Testis (tissue), 3 donors: ENCODE measurements around the gene DPF1. TPM values are rescaled to one million over a fixed set of nuclear protein-coding genes. Genes with fewer than 3 reads are reported as not detected.

Experiments used
- DNase-seq: peaks from one replicate; pipeline ENCODE4 v3.0.0-alpha.2; 2019
- H3K27ac ChIP-seq, 2 donors: fragments of 200-600 bp; sonication (generic); one replicate each; pipeline ENCODE4 v1.5.1; 2019
- H3K27me3 ChIP-seq: fragments of 200-600 bp; sonication (generic); one replicate; pipeline ENCODE4 v1.5.1; 2019
- H3K36me3 ChIP-seq: fragments of 200-600 bp; sonication (generic); one replicate; pipeline ENCODE4 v1.5.1; 2017; ENCODE audit warnings: low read depth; ENCODE audit errors: missing control alignments
- H3K4me1 ChIP-seq: fragments of 200-600 bp; sonication (generic); one replicate; pipeline ENCODE4 v1.5.1; 2019
- H3K4me3 ChIP-seq, 2 donors: fragments of 200-600 bp; sonication (generic); one replicate each; pipeline ENCODE4 v1.5.1; 2017 to 2019
- H3K9me3 ChIP-seq: fragments of 200-600 bp; sonication (generic); one replicate; pipeline ENCODE4 v1.5.1; 2017
- CTCF ChIP-seq, 3 experiments: fragments of 450-650 bp in 2 of 3; fragments of 200-600 bp in 1 of 3; sonication (generic) in 1 of 3; IDR thresholded peaks; one replicate each; pipeline ENCODE4 v1.5.1; 2016 to 2019; ENCODE audit warnings: antibody characterized with exemption in 3 of 3, mild to moderate bottlenecking in 2 of 3, moderate library complexity in 1 of 3
- POLR2A ChIP-seq: fragments of 450-650 bp; IDR thresholded peaks from one replicate; pipeline ENCODE4 v1.6.1; 2017; ENCODE audit warnings: antibody characterized with exemption, mild to moderate bottlenecking, moderate library complexity
- WGBS, 2 donors: methylation state at CpG; one replicate each; pipeline ENCODE4 v1.1.5; 2018; 5-methylcytosine and 5-hydroxymethylcytosine counted together
- intact Hi-C: fragments of 100-400 bp; cut with DNase I; formaldehyde crosslinking; loops from one replicate; pipeline ENCODE4 v1.15.1; 2023; ENCODE audit warnings: low total_unique reads
- polyA plus RNA-seq: library from polyadenylated mRNA; stranded (reverse); fragments of 350-450 nt; fragmentation: Illumina TruSeq; extraction: RNeasy Lipid Tissue Mini Kit (QIAGEN cat#74804); gene quantifications from one replicate; pipeline ENCODE4 v1.2.3, GENCODE V29; 2014; ENCODE audit warnings: low read depth, low replicate concordance; ENCODE audit not compliant: insufficient read depth
- small RNA-seq, 2 donors: library from RNA; depleted of rRNA; stranded (forward); fragments of <200 nt; gene quantifications; one replicate each; pipeline ENCODE3, GENCODE V24; 2016
- total RNA-seq, 2 donors: library from RNA; depleted of rRNA; stranded (reverse); fragments of >200 nt; gene quantifications; one replicate each; pipeline ENCODE4 v1.2.3, GENCODE V29; 2016

The DPF1 gene
- total and polyA plus RNA-seq, 3 donors from 2014 or later = 3.6 to 6.4 (median 4.7) TPM

- Histone ChIP-seq H3K4me3 (no peak overlapping the region), H3K4me1 (no peaks in the 10 kb centered on the region), H3K9me3 (no peaks in the 10 kb centered on the region), H3K27ac (no peak overlapping the region), H3K27me3 (no peaks in the 10 kb centered on the region), H3K36me3 (no peaks in the 10 kb centered on the region)
- DNase-seq = no peak
- TF ChIP-seq CTCF (IDR thresholded peaks at IDR 0.05) = no peak
- TF ChIP-seq POLR2A = no peak
- intact Hi-C loops = no loop called here
- 85 to 92% methylated on average over 23 of the region's 23 CpGs for WGBS, 2 donors
Observed at GRCh38 chr19:38163419-38164290, 60.4 kb downstream of the DPF1 start.

- Histone ChIP-seq H3K27me3 (no peaks in the 10 kb centered on the region), H3K4me1 (no peaks in the 10 kb centered on the region), H3K36me3 (no peaks in the 10 kb centered on the region), H3K9me3 (no peaks in the 10 kb centered on the region), H3K4me3 (no peak overlapping the region), H3K27ac (no peak overlapping the region)
- DNase-seq = no peak
- TF ChIP-seq CTCF (IDR thresholded peaks at IDR 0.05) = no peak
- WGBS, 2 donors = 96 to 98% methylated on average over 5 to 7 of the region's 7 CpGs
- intact Hi-C loops = no loop called here
Observed at GRCh38 chr19:38162632-38163031, 61.4 kb downstream of the DPF1 start.

- no peak overlapping the region for H3K4me3 ChIP-seq
- no peaks in the 10 kb centered on the region for H3K4me1 ChIP-seq
- WGBS, 2 donors = 96 to 100% methylated on average over 5 of the region's 5 CpGs
- no peak for TF ChIP-seq CTCF (IDR thresholded peaks at IDR 0.05)
- no peak for TF ChIP-seq POLR2A
- intact Hi-C loops = no loop called here
- no peaks in the 10 kb centered on the region for H3K27me3 ChIP-seq
- H3K36me3 ChIP-seq = no peaks in the 10 kb centered on the region
- H3K27ac ChIP-seq = no peak overlapping the region
- H3K9me3 ChIP-seq = no peaks in the 10 kb centered on the region
- DNase-seq = no peak
Observed at GRCh38 chr19:38162094-38162493, 61.9 kb downstream of the DPF1 start.

Small RNAs within 50 kb of the gene (small RNA-seq; reads per million reads assigned to genes)
- gene RN7SL663P = 0 reads per million in 2 donors

Other genes starting within 250 kb of the DPF1 start
- gene PPP1R14A, start 32.2 kb upstream of the DPF1 start, total RNA-seq = 100 to 1,000 TPM; 187 to 268 TPM
- gene PPP1R14A, start 32.2 kb upstream of the DPF1 start, polyA plus RNA-seq = 97.1 TPM
- gene SPINT2, start 40.4 kb upstream of the DPF1 start, total RNA-seq = 100 to 1,000 TPM; 372 to 389 TPM
- 480 TPM for gene SPINT2, start 40.4 kb upstream of the DPF1 start, polyA plus RNA-seq
- 1 to 10 TPM; 1.1 to 1.7 TPM for gene C19orf33, start 80.0 kb upstream of the DPF1 start, total RNA-seq
- 7.9 TPM for gene C19orf33, start 80.0 kb upstream of the DPF1 start, polyA plus RNA-seq
- gene YIF1B, start 91.7 kb upstream of the DPF1 start, total RNA-seq = 10 to 100 TPM; 63.5 to 63.7 TPM
- gene YIF1B, start 91.7 kb upstream of the DPF1 start, polyA plus RNA-seq = 52.1 TPM
- 1 to 10 TPM; 2.3 to 3.5 TPM for gene KCNK6, start 95.6 kb upstream of the DPF1 start, total RNA-seq
- gene KCNK6, start 95.6 kb upstream of the DPF1 start, polyA plus RNA-seq = 3.4 TPM
- 10 to 100 TPM; 56.3 to 84.0 TPM for gene CATSPERG, start 111.6 kb upstream of the DPF1 start, total RNA-seq
- 141 TPM for gene CATSPERG, start 111.6 kb upstream of the DPF1 start, polyA plus RNA-seq
- 100 to 1,000 TPM; 244 to 265 TPM for gene PSMD8, start 150.3 kb upstream of the DPF1 start, total RNA-seq
- gene PSMD8, start 150.3 kb upstream of the DPF1 start, polyA plus RNA-seq = 373 TPM
- 10 to 100 TPM; 43.7 to 80.2 TPM for gene GGN, start 163.8 kb upstream of the DPF1 start, total RNA-seq
- 196 TPM for gene GGN, start 163.8 kb upstream of the DPF1 start, polyA plus RNA-seq
- 1 to 10 TPM; 2.2 to 2.6 TPM for gene SPRED3, start 164.5 kb upstream of the DPF1 start, total RNA-seq
- gene SPRED3, start 164.5 kb upstream of the DPF1 start, polyA plus RNA-seq = 1.7 TPM
- gene FAM98C, start 178.9 kb upstream of the DPF1 start, total RNA-seq = 10 to 100 TPM; 13.0 to 14.1 TPM
- 17.7 TPM for gene FAM98C, start 178.9 kb upstream of the DPF1 start, polyA plus RNA-seq
- 1 to 10 TPM in 1 of 2 donors, under 1 TPM in 1; 0.71 to 1.3 TPM for gene RASGRP4, start 202.0 kb upstream of the DPF1 start, total RNA-seq
- 1.5 TPM for gene RASGRP4, start 202.0 kb upstream of the DPF1 start, polyA plus RNA-seq
- 10 to 100 TPM; 11.8 to 15.6 TPM for gene RYR1, start 209.5 kb upstream of the DPF1 start, total RNA-seq
- gene RYR1, start 209.5 kb upstream of the DPF1 start, polyA plus RNA-seq = 26.1 TPM